HG02588 (cell line): ENCODE results near the gene STK11.

Source experiments
- ATAC-seq: cut with Tn5 transposase; IDR thresholded peaks from one replicate; pipeline ENCODE4 v1.9.1; 2021; ENCODE audit warnings: mild to moderate bottlenecking, moderate library complexity; ENCODE audit not compliant: unreplicated experiment

Gene STK11

DNA sequence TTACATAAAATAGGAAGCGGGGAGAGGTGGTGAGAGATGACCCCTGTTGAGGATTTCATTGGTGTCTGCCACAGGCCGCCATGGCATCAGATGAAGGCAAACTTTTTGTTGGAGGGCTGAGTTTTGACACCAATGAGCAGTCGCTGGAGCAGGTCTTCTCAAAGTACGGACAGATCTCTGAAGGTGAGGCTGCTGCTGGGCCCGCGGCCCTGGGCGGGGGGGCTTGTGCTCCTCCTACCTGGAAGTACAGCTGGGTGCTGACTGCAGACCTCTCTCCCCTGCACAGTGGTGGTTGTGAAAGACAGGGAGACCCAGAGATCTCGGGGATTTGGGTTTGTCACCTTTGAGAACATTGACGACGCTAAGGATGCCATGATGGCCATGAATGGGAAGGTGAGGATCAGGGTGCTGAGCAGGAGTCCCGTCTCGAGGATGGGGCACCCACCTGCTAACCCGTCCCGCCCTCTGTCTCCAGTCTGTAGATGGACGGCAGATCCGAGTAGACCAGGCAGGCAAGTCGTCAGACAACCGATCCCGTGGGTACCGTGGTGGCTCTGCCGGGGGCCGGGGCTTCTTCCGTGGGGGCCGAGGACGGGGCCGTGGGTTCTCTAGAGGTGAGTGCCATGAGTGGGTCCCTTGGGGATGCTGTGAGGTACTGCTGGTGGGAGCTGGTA, 65.4 kb downstream of the STK11 start:
- ATAC-seq, result no peak

DNA sequence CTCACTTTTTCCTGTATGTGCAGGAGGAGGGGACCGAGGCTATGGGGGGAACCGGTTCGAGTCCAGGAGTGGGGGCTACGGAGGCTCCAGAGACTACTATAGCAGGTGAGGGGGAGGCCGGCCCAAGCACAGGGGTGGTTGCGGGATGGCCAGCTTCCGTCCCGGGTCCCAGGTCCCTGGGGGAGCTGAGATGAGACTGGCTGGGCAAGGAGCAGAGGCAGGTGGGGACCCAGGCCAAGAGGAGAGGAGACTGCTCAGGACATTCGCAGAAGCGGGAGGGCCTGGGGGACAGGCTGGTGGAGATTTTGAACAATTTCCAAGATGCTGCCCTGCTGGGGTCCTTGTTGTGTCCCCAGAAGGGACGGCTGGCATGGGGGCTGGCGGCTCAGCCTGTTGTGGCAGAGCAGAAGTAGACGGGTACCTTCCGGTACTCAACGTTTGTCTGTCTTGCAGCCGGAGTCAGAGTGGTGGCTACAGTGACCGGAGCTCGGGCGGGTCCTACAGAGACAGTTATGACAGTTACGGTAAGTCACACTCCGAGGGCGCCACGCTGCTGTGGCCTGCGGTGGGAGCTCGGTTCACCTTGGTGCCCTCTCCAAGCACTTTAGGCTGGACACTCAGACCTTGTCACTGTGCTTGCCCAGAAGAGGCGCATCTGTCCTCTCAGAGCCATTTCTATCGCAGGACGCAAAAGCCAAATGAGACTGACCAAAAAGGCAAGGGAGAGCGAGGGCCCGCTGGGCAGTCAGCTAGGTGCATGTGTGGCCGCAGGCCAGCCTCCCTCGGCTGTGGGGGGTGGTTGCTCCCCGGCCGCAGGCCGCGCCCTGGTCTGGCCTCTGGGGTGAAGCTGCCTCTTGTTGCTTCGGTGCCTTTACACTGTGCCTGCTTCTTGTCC, 66.2 kb downstream of the STK11 start:
- ATAC-seq, result no peak

- ATAC-seq, result no peak
These were observed 67.1 kb downstream of the STK11 start for GRCh38 chr19:1272423-1273262.

GRCh38 chr19:1273263-1274041, 67.9 kb downstream of the STK11 start:
- no peak for ATAC-seq

DNA sequence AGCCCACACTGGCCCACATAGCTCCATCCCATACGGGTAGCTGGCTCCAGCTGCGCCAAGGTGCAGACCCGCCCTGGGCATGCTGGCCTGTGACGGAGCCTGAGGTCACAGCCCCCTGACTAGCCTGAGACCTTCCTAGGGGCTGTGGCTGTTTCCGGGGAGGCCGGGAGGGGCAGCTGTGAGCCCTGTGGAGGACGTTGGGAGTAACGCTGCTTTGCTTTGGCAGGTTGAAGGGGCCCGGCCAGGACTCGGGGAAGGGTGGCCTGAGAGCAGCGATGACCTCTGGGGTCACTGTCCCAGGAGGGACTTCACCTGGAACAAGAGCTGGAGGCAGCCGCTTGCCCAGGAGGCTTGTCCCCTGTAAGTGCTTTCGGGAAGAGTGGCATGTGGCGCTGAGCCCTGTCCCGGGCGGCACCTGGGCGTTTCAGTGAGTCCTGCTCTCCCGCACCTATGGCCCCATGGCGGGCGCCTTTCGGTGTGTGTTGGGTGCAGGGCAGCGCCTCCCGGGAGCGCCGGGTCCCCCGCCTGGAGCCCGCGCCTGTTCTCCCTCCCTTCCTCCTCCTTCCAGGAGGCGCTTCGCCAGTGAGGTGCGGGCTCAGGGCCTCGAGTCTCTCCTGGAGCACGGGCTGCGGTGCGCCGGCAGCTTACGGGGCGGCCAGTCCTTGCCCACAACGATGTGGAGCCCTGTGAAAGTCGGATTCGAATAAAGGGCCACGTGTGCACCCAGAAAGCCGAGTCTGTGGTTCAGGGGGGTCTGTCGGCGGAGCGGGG, 68.7 kb downstream of the STK11 start:
- no peak for ATAC-seq

DNA sequence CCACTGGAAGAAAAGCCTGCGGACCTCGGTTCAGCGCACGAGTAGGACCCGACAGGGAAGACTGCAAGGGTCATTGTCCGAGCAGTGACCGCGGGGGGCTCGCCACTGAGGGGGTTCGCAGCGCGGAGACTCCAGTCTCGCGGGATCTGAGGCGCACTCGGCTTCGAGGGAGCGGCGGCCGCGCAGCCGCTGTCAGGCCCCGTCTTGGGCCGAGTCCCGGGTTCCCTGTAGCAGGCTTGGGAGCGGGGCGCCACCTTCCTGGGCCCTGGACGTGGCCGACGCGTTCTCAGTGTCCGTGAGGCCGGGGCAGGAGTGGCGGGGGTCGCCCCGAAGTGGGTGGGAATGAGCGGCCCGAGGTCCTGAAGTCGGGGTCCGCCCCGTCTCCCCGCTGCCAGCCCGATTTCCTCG, 69.3 kb downstream of the STK11 start:
- no peak for ATAC-seq

DNA sequence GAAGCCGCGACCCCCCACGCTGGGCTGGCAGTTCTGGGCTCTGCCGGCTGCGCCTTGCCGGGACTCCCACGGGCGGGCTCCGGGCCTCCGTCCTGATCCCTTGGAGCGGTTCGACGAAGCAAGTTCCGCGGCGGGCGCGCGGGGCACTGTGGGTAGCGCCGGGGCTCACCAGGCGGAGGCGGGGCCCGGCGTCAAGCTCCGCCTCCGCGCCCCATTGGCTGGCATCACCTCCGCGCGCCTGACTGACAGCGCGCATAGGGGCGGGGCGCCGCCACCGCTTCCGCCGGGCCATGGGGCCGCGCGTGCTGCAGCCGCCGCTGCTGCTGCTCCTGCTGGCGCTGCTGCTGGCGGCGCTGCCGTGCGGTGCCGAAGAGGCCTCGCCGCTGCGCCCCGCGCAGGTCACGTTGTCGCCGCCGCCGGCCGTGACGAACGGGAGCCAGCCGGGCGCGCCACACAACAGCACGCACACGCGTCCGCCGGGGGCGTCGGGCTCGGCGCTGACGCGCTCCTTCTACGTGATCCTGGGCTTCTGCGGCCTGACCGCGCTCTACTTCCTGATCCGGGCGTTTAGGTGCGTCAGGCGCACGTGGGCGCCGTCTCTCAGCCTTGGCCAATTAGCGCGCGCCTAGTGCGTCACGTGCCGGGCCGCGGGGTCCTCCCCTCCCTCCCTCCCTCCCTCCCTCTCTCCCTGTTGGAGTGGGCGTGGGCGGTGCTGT, 69.8 kb downstream of the STK11 start, which contains the start of gene FAM174C:
TSS of gene FAM174C (plus strand) at position 271 of the 716 bp plus-strand sequence. CDS start at position 291, 20 bp downstream.
- peak; percentile 70 for ATAC-seq

- ATAC-seq, result peak; percentile 0
These were observed 70.5 kb downstream of the STK11 start for GRCh38 chr19:1275976-1276627.

- ATAC-seq, result no peak
These were observed 71.0 kb downstream of the STK11 start for GRCh38 chr19:1276628-1277022.

GRCh38 chr19:1277061-1277460, 71.5 kb downstream of the STK11 start:
- ATAC-seq, result no peak
